Osteoblast (primary cell): ENCODE measurements around the gene CHD9. TPM values are rescaled to one million over a fixed set of nuclear protein-coding genes. Genes with fewer than 3 reads are reported as not detected.

ENCODE experiments used
- DNase-seq: peaks from one replicate; pipeline ENCODE4 v3.0.0; 2011; ENCODE audit warnings: low spot score, mixed read lengths; ENCODE audit not compliant: insufficient read length; ENCODE audit errors: missing footprints
- H2AFZ ChIP-seq: 2 replicates; pipeline ENCODE4 v1.6.0; 2011; ENCODE audit warnings: mild to moderate bottlenecking, low read length
- H3K27ac ChIP-seq: 2 replicates; pipeline ENCODE4 v1.5.1; 2011; ENCODE audit warnings: mild to moderate bottlenecking, low read depth, low read length, moderate library complexity
- H3K27me3 ChIP-seq: 2 replicates; pipeline ENCODE4 v1.6.0; 2012; ENCODE audit warnings: mild to moderate bottlenecking, control low read depth, inconsistent platforms, low read length, moderate library complexity; ENCODE audit not compliant: insufficient read depth
- H3K36me3 ChIP-seq: 2 replicates; pipeline ENCODE4 v1.5.1; 2011; ENCODE audit warnings: mild to moderate bottlenecking, low read length, control low read depth, moderate library complexity; ENCODE audit not compliant: insufficient read depth
- H3K4me1 ChIP-seq: 2 replicates; pipeline ENCODE4 v1.5.1; 2011; ENCODE audit warnings: mild to moderate bottlenecking, low read length, control low read depth, moderate library complexity; ENCODE audit not compliant: insufficient read depth
- H3K4me2 ChIP-seq: 2 replicates; pipeline ENCODE4 v1.6.0; 2011; ENCODE audit warnings: mild to moderate bottlenecking, low read length; ENCODE audit not compliant: insufficient read depth
- H3K4me3 ChIP-seq: fragments of 200-600 bp; sonication (generic); 3 replicates; pipeline ENCODE4 v1.5.1; 2012; ENCODE audit warnings: mild to moderate bottlenecking, low read length, inconsistent platforms; ENCODE audit not compliant: insufficient read depth
- H3K79me2 ChIP-seq: 2 replicates; pipeline ENCODE4 v1.6.0; 2012; ENCODE audit warnings: mild to moderate bottlenecking, low read length, control low read depth, inconsistent platforms; ENCODE audit not compliant: insufficient read depth
- H3K9me3 ChIP-seq: 2 replicates; pipeline ENCODE4 v1.5.1; 2011; ENCODE audit warnings: low read depth, low read length, control low read depth
- H4K20me1 ChIP-seq: 2 replicates; pipeline ENCODE4 v1.6.0; 2012; ENCODE audit warnings: mild to moderate bottlenecking, low read length, control low read depth; ENCODE audit not compliant: insufficient read depth
- total RNA-seq: library from RNA; depleted of rRNA; stranded (reverse); fragments of >200 nt; gene quantifications from 2 replicates; pipeline ENCODE4 v1.2.3, GENCODE V29; 2012
- TF ChIP-seq, protein P1 (sequence below): IDR thresholded peaks from 2 replicates; pipeline ENCODE4 v1.5.1; 2011; ENCODE audit warnings: mild to moderate bottlenecking, low read depth, low read length, moderate library complexity; ENCODE audit errors: extremely low read depth

CHD9 gene
- total RNA-seq, 1 donor, result 83.6 TPM

DNA sequence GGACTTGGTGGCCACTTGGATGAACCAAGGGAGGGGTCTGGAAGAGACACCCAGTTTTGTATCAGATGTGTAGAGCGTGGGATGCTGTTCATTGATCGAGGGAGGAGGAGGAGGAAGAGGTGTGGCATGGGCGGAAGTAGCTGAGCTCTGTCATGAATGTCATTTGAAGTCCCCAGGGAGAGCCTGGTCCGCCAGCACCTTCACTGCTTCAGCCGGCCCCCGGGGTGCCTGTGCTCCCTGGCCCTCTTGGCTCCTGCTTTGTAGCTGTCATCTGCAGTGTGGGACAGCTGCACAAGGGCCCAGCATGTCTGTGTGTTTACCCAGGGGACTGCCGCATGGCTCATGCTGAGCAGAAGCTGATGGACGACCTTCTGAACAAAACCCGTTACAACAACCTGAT is 304.1 kb downstream of the CHD9 start:
- H3K4me1 ChIP-seq, result no peaks in the 10 kb centered on the region

DNA sequence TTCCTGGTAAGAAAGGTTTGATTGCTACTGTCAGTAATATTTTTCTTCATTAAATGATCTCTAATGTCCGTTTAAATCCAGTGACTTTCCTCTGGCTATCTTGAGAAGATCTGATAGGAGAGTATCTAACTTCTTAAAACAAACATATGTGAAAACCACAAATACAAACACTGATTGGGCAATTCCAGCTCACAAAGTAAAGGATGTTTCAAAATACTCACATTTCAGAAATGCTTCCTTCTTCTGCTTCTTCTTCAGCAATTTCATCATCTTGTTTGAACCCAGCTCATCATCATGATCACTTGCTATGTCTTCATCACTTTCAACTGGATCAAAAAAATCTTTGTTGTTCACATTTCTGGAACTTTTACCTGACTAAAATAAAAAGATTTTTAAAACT is 315.1 kb downstream of the CHD9 start:
- no peaks in the 10 kb centered on the region for H3K9me3 ChIP-seq
- DNase-seq, result peak; percentile 60
- H2AFZ ChIP-seq, result no peak overlapping the region
- no peaks in the 10 kb centered on the region for H3K79me2 ChIP-seq
- no peak overlapping the region for H3K4me2 ChIP-seq
- no peaks in the 10 kb centered on the region for H3K36me3 ChIP-seq
- H3K4me3 ChIP-seq, result no peak overlapping the region
- H4K20me1 ChIP-seq, result no peaks in the 10 kb centered on the region
- no peaks in the 10 kb centered on the region for H3K4me1 ChIP-seq
- peaks cover 38% of the 10 kb centered on the region for H3K27me3 ChIP-seq
- H3K27ac ChIP-seq, result no peak overlapping the region
- TF ChIP-seq, protein P1, sequence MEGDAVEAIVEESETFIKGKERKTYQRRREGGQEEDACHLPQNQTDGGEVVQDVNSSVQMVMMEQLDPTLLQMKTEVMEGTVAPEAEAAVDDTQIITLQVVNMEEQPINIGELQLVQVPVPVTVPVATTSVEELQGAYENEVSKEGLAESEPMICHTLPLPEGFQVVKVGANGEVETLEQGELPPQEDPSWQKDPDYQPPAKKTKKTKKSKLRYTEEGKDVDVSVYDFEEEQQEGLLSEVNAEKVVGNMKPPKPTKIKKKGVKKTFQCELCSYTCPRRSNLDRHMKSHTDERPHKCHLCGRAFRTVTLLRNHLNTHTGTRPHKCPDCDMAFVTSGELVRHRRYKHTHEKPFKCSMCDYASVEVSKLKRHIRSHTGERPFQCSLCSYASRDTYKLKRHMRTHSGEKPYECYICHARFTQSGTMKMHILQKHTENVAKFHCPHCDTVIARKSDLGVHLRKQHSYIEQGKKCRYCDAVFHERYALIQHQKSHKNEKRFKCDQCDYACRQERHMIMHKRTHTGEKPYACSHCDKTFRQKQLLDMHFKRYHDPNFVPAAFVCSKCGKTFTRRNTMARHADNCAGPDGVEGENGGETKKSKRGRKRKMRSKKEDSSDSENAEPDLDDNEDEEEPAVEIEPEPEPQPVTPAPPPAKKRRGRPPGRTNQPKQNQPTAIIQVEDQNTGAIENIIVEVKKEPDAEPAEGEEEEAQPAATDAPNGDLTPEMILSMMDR, result no peak

More for the DNA sequence above, 304.1 kb downstream of the CHD9 start:
- Histone ChIP-seq H3K27ac (no peak overlapping the region), H3K9me3 (no peaks in the 10 kb centered on the region), H3K4me3 (no peak overlapping the region), H3K36me3 (no peaks in the 10 kb centered on the region), H2AFZ (no peak overlapping the region), H4K20me1 (no peaks in the 10 kb centered on the region), H3K4me2 (no peak overlapping the region), H3K27me3 (no peaks in the 10 kb centered on the region), H3K79me2 (no peaks in the 10 kb centered on the region)
- DNase-seq, result peak; percentile 10
- TF ChIP-seq, protein P1, result no peak

DNA sequence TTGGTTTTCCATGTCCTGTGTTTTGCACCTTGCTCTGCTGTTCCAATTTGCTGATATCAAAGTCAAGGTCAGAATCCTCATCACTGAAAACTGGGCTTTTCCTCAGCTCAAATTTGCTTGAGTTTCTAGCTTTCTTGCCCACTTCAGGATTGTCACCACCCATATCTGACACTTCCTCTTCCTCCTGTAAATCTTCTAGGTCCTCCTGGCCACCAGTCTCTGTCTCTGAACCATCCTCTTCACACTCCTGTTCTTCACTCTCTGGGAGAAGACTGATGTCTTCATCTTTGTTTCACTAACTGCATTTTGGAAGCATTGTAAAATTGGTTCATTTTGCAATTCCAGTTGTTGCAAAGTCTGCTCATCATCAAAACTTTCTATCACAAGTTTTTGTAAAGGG is 316.0 kb downstream of the CHD9 start:
- TF ChIP-seq, protein P1, result no peak
- no peak overlapping the region for H3K4me3 ChIP-seq
- H3K79me2 ChIP-seq, result no peaks in the 10 kb centered on the region
- no peak overlapping the region for H2AFZ ChIP-seq
- no peaks in the 10 kb centered on the region for H3K4me1 ChIP-seq
- peaks cover 38% of the 10 kb centered on the region for H3K27me3 ChIP-seq
- no peak overlapping the region for H3K4me2 ChIP-seq
- DNase-seq, result no peak
- H3K36me3 ChIP-seq, result no peaks in the 10 kb centered on the region
- no peak overlapping the region for H3K27ac ChIP-seq
- no peaks in the 10 kb centered on the region for H4K20me1 ChIP-seq
- H3K9me3 ChIP-seq, result no peaks in the 10 kb centered on the region

DNA sequence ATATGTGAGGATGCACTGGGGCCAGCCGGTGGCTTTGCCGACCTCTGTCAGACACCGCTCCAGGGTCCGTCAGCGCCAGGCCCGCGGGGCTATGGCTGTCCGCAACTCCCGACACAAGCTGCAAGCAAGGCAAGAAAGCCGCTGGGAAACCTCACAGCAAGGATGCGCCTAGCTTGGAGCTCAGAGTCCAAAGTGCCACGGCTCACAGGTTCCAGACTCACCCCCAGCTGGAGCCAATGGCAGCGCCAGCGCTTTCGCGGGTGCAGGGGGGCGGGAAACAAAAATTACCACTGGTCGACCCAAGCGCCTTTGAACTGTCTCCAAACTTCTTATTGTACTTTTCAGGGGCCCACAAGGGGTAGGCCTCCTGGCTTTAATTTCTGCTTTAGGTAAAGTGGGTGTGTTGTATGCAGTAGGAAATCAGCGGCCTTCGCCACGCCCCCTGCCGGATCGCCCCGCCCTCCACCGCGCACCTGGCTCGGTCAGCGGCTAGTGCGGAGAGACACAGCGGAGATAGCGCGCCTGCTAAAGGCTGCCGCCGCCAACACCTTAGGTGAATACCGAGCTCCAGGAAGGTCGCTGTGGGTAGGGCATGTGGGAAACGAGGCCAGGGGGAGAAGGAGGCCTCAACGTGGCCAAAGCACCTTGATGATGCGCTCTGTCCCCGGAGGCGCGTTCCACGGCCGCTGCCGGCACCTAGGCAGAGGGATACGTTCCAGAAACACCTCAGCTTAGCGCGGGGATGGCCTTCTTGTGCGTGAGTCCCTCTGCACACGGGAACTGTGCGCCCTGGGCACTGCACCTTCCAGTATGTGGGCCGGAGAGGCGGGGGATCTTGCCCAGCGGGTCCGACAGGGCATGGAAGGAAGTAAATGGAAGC is 318.4 kb downstream of the CHD9 start:
- Histone ChIP-seq H3K36me3 (no peaks in the 10 kb centered on the region), H3K79me2 (no peaks in the 10 kb centered on the region), H4K20me1 (no peaks in the 10 kb centered on the region), H3K27ac (no peak overlapping the region), H3K9me3 (no peaks in the 10 kb centered on the region), H3K4me2 (peak overlapping the region; percentile 32), H2AFZ (peak overlapping the region; percentile 65), H3K4me1 (no peaks in the 10 kb centered on the region), H3K4me3 (peak overlapping the region; percentile 10), H3K27me3 (peaks cover 38% of the 10 kb centered on the region)
- DNase-seq, result peak; percentile 77
- TF ChIP-seq, protein P1, result no peak
